GM12878 (cell line): ENCODE measurements around the gene KIR2DL3. TPM values are rescaled to one million over a fixed set of nuclear protein-coding genes. Genes with fewer than 3 reads are reported as not detected.

Experiments used
- ATAC-seq: fragments of 200-7000 bp; cut with Tn5 transposase; 3 replicates; pipeline ENCODE4 v1.9.1; 2020; ENCODE audit warnings: mild to moderate bottlenecking, moderate library complexity
- BruUV-seq: library from RNA; stranded (reverse); fragments of 400-500 nt; replicated peaks from 2 replicates; lab custom pipeline; 2021; lab: Mats Ljungman, UMichigan
- CTCF ChIA-PET: fragments of 300-600 bp; sonication (Branson Sonifier 250); formaldehyde crosslinking; extraction: SDS; loops from one replicate; lab custom pipeline; 2021; ENCODE audit warnings: inconsistent platforms; lab: Yijun Ruan, JAX
- POLR2A ChIA-PET: fragments of 350-600 bp; formaldehyde crosslinking; extraction: SDS; loops from one replicate; lab custom pipeline; 2021; ENCODE audit warnings: inconsistent platforms; lab: Charles Lee
- RAD21 ChIA-PET: fragments of 300-600 bp; sonication (Branson Sonifier 250); formaldehyde crosslinking; loops from one replicate; lab custom pipeline; 2023; ENCODE audit warnings: antibody characterized with exemption; ENCODE audit not compliant: unreplicated experiment; lab: Charles Lee
- SMC1A ChIA-PET: fragments of 300-600 bp; sonication (Branson Sonifier 250); formaldehyde crosslinking; loops from one replicate; lab custom pipeline; 2023; ENCODE audit not compliant: unreplicated experiment, uncharacterized antibody; lab: Charles Lee
- DNase-seq: peaks from one replicate; pipeline ENCODE4 v3.0.0-alpha.2; 2011; ENCODE audit warnings: low read depth, low spot score
- FAIRE-seq: peaks from 3 replicates; lab custom pipeline; 2011; peaks lifted over from hg19 to GRCh38; lab: Jason Lieb, UNC
- H2AFZ ChIP-seq: 2 replicates; pipeline ENCODE4 v1.6.0; 2011; ENCODE audit warnings: low read depth, low read length, control low read depth; ENCODE audit not compliant: control insufficient read depth
- H3K27ac ChIP-seq: 2 replicates; pipeline ENCODE4 v1.5.1; 2011; ENCODE audit warnings: control low read depth; ENCODE audit not compliant: control insufficient read depth, insufficient read depth
- H3K27me3 ChIP-seq, 2 experiments: replicated peaks in 1 of 2; 2 replicates each; pipeline versions ENCODE4 v1.6.0 to v1.6.1; 2011; ENCODE audit warnings: low read length in 1 of 2; ENCODE audit not compliant: control insufficient read depth in 2 of 2, insufficient read depth in 2 of 2
- H3K36me3 ChIP-seq, 2 experiments: 2 replicates each; pipeline ENCODE4 v1.5.1; 2011; ENCODE audit warnings: low read length in 1 of 2; ENCODE audit not compliant: control insufficient read depth in 2 of 2, insufficient read depth in 2 of 2
- H3K4me1 ChIP-seq: 2 replicates; pipeline ENCODE4 v1.6.1; 2011; ENCODE audit warnings: mild to moderate bottlenecking, low read length, moderate library complexity, mixed read lengths; ENCODE audit not compliant: control insufficient read depth, insufficient read depth
- H3K4me2 ChIP-seq: 2 replicates; pipeline ENCODE4 v1.6.0; 2011; ENCODE audit warnings: control low read depth; ENCODE audit not compliant: control insufficient read depth, insufficient read depth
- H3K4me3 ChIP-seq: fragments of 200-600 bp; sonication (generic); 2 replicates; pipeline ENCODE4 v1.5.1; 2016
- H3K79me2 ChIP-seq: 2 replicates; pipeline ENCODE4 v1.6.0; 2011; ENCODE audit warnings: low read length; ENCODE audit not compliant: control insufficient read depth, insufficient read depth
- H3K9ac ChIP-seq: 2 replicates; pipeline ENCODE4 v1.8.0; 2011; ENCODE audit warnings: low read length, control low read depth, mixed read lengths; ENCODE audit not compliant: control insufficient read depth, insufficient read depth
- H3K9me3 ChIP-seq: replicated peaks from 3 replicates; pipeline ENCODE4 v1.5.1; 2011; ENCODE audit warnings: mild to moderate bottlenecking, low read length; ENCODE audit not compliant: control insufficient read depth, insufficient read depth
- H4K20me1 ChIP-seq: 2 replicates; pipeline ENCODE4 v1.6.0; 2011; ENCODE audit not compliant: control insufficient read depth, insufficient read depth
- BACH1 ChIP-seq: fragments of 450-650 bp; IDR thresholded peaks from 2 replicates; pipeline ENCODE4 v1.6.1; 2017; ENCODE audit warnings: mild to moderate bottlenecking, borderline replicate concordance
- CBFB ChIP-seq: IDR thresholded peaks from 2 replicates; pipeline ENCODE4 v1.6.1; 2016; ENCODE audit warnings: antibody characterized with exemption, low read depth
- FOXK2 ChIP-seq: fragments of 450-650 bp; IDR thresholded peaks from 2 replicates; pipeline ENCODE4 v1.6.1; 2017; ENCODE audit warnings: mild to moderate bottlenecking, moderate library complexity
- GATAD2B ChIP-seq: fragments of 450-650 bp; conservative IDR thresholded peaks from 2 replicates; pipeline ENCODE4 v1.6.1; 2017; ENCODE audit warnings: low read depth, mild to moderate bottlenecking, moderate library complexity
- LARP7 ChIP-seq: fragments of 450-650 bp; IDR thresholded peaks from 2 replicates; pipeline ENCODE4 v1.6.1; 2017; ENCODE audit warnings: mild to moderate bottlenecking
- NR2F1 ChIP-seq: fragments of 450-650 bp; conservative IDR thresholded peaks from 2 replicates; pipeline ENCODE4 v1.6.1; 2017; ENCODE audit warnings: mild to moderate bottlenecking
- RAD21 ChIP-seq: IDR thresholded peaks from 2 replicates; pipeline ENCODE4 v1.6.1; 2011; ENCODE audit warnings: mild to moderate bottlenecking, low read depth, low read length, moderate library complexity; ENCODE audit not compliant: insufficient read depth
- RAD51 ChIP-seq: fragments of 450-650 bp; IDR thresholded peaks from 2 replicates; pipeline ENCODE4 v1.6.1; 2016; ENCODE audit warnings: moderate library complexity, mild to moderate bottlenecking, inconsistent platforms
- RFX5 ChIP-seq: IDR thresholded peaks from 2 replicates; pipeline ENCODE4 v1.6.1; 2011; ENCODE audit warnings: low read depth, low read length, improper control_type of control experiment
- SMARCA5 ChIP-seq: fragments of 450-650 bp; IDR thresholded peaks from 2 replicates; pipeline ENCODE4 v1.6.1; 2017; ENCODE audit warnings: mild to moderate bottlenecking
- SREBF1 ChIP-seq: IDR thresholded peaks from 2 replicates; pipeline ENCODE4 v1.6.1; 2012; ENCODE audit warnings: mild to moderate bottlenecking, low read length
- SREBF2 ChIP-seq: IDR thresholded peaks from 2 replicates; pipeline ENCODE4 v1.6.1; 2012; ENCODE audit warnings: mild to moderate bottlenecking, low read length
- SUZ12 ChIP-seq: fragments of 200-600 bp; sonication (generic); IDR thresholded peaks from one replicate; pipeline ENCODE4 v1.6.1; 2018; ENCODE audit warnings: antibody characterized with exemption, mild to moderate bottlenecking; ENCODE audit not compliant: unreplicated experiment
- WGBS: methylation state at CpG from one replicate; pipeline ENCODE4 v1.1.6; 2016; ENCODE audit warnings: low lambda C conversion rate; ENCODE audit not compliant: insufficient replicate concordance, insufficient coverage; ENCODE audit errors: missing lambda C conversion rate; 5-methylcytosine and 5-hydroxymethylcytosine counted together
- in situ Hi-C: fragments of 300-500 bp; cut with MboI; formaldehyde crosslinking; loops from 9 replicates; pipeline ENCODE4 v1.14.3; 2018; ENCODE audit warnings: mixed read lengths
- intact Hi-C: fragments of 100-400 bp; cut with micrococcal nuclease; formaldehyde crosslinking; loops from one replicate; pipeline ENCODE4 v1.14.2; 2022; ENCODE audit not compliant: unreplicated experiment
- polyA plus RNA-seq, 11 experiments: library from polyadenylated mRNA; depleted of rRNA in 4 of 11; unstranded in 6 of 11; stranded (reverse) in 5 of 11; fragments of >200 nt; fragmentation: Nextera tagmentation in 4 of 11; fragmentation: Illumina TruSeq in 1 of 11; extraction: Ambion mirVana in 4 of 11; extraction: Trizol in 1 of 11; gene quantifications; 1 replicate in 1 of 11; 2 replicates in 10 of 11; pipeline versions ENCODE4 v1.2.1 to v1.2.3, GENCODE V29; 2011 to 2016; ENCODE audit warnings: inconsistent platforms in 2 of 11, missing spikeins in 2 of 11, low read depth in 1 of 11
- total RNA-seq, 4 experiments: library from RNA; depleted of rRNA in 3 of 4; stranded (reverse); fragments of >200 nt in 3 of 4; fragmentation: Illumina TruSeq in 1 of 4; extraction: Trizol in 1 of 4; gene quantifications; 2 replicates each; pipeline versions ENCODE4 v1.2.1 to v1.2.3, GENCODE V29; 2013 to 2021
- TF ChIP-seq, protein P1 (sequence below): fragments of 450-650 bp; IDR thresholded peaks from 2 replicates; pipeline ENCODE4 v1.6.1; 2014; ENCODE audit warnings: mild to moderate bottlenecking
- TF ChIP-seq, protein P2 (sequence below): fragments of 150-350 bp; IDR thresholded peaks from 2 replicates; pipeline ENCODE4 v1.6.1; 2016; ENCODE audit warnings: low read depth, low read length
- TF ChIP-seq, protein P3 (sequence below): IDR thresholded peaks from 2 replicates; pipeline ENCODE4 v1.6.1; 2011; ENCODE audit warnings: low read depth, mild to moderate bottlenecking, low read length, moderate library complexity, borderline replicate concordance; ENCODE audit errors: extremely low read depth

The KIR2DL3 gene
- total and polyA plus RNA-seq, 10 of the 15 experiments (the other 5 are each of a cell fraction or from before 2014, with no cell fraction given) = 0.45 TPM; not detected in 9

DNA sequence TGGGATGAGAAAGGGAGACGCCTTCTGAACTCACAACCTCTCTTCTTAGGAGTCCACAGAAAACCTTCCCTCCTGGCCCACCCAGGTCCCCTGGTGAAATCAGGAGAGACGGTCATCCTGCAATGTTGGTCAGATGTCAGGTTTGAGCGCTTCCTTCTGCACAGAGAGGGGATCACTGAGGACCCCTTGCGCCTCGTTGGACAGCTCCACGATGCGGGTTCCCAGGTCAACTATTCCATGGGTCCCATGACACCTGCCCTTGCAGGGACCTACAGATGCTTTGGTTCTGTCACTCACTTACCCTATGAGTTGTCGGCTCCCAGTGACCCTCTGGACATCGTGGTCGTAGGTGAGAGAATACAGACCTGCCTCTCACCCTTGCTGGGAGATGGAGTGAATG is 10.8 kb upstream of the KIR2DL3 start:
- intact Hi-C loops = no loop called here
- POLR2A ChIA-PET = no interaction called here

More for the DNA sequence above, 10.8 kb upstream of the KIR2DL3 start:
- H2AFZ ChIP-seq = no peak overlapping the region
- DNase-seq = no peak
- FAIRE-seq = no peak
- TF ChIP-seq SREBF2 (no peak), BACH1 (no peak), RAD21 (no peak), LARP7 (no peak), SUZ12 (no peak), RFX5 (no peak), FOXK2 (no peak), GATAD2B (no peak), SREBF1 (no peak), CBFB (no peak), NR2F1 (no peak), RAD51 (no peak), SMARCA5 (no peak)
- TF ChIP-seq, protein P1, sequence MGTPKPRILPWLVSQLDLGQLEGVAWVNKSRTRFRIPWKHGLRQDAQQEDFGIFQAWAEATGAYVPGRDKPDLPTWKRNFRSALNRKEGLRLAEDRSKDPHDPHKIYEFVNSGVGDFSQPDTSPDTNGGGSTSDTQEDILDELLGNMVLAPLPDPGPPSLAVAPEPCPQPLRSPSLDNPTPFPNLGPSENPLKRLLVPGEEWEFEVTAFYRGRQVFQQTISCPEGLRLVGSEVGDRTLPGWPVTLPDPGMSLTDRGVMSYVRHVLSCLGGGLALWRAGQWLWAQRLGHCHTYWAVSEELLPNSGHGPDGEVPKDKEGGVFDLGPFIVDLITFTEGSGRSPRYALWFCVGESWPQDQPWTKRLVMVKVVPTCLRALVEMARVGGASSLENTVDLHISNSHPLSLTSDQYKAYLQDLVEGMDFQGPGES = no peak
- TF ChIP-seq, protein P2, sequence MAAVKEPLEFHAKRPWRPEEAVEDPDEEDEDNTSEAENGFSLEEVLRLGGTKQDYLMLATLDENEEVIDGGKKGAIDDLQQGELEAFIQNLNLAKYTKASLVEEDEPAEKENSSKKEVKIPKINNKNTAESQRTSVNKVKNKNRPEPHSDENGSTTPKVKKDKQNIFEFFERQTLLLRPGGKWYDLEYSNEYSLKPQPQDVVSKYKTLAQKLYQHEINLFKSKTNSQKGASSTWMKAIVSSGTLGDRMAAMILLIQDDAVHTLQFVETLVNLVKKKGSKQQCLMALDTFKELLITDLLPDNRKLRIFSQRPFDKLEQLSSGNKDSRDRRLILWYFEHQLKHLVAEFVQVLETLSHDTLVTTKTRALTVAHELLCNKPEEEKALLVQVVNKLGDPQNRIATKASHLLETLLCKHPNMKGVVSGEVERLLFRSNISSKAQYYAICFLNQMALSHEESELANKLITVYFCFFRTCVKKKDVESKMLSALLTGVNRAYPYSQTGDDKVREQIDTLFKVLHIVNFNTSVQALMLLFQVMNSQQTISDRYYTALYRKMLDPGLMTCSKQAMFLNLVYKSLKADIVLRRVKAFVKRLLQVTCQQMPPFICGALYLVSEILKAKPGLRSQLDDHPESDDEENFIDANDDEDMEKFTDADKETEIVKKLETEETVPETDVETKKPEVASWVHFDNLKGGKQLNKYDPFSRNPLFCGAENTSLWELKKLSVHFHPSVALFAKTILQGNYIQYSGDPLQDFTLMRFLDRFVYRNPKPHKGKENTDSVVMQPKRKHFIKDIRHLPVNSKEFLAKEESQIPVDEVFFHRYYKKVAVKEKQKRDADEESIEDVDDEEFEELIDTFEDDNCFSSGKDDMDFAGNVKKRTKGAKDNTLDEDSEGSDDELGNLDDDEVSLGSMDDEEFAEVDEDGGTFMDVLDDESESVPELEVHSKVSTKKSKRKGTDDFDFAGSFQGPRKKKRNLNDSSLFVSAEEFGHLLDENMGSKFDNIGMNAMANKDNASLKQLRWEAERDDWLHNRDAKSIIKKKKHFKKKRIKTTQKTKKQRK = no peak
- TF ChIP-seq, protein P3, sequence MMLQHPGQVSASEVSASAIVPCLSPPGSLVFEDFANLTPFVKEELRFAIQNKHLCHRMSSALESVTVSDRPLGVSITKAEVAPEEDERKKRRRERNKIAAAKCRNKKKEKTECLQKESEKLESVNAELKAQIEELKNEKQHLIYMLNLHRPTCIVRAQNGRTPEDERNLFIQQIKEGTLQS = no peak
- H3K4me3 ChIP-seq = no peak overlapping the region
- no TSS peak for BruUV-seq
- H4K20me1 ChIP-seq = no peaks in the 10 kb centered on the region
- no peaks in the 10 kb centered on the region for H3K4me1 ChIP-seq
- WGBS = 24% methylated on average over 10 of the region's 10 CpGs
- ChIA-PET SMC1A (no interaction called here), CTCF (no interaction called here), RAD21 (no interaction called here)
- no peaks in the 10 kb centered on the region for H3K9me3 ChIP-seq
- H3K36me3 ChIP-seq = no peaks in the 10 kb centered on the region
- no peak overlapping the region for H3K9ac ChIP-seq
- no peak for ATAC-seq
- H3K4me2 ChIP-seq = no peak overlapping the region
- in situ Hi-C loops = no loop called here
- H3K27ac ChIP-seq = no peak overlapping the region
- no peaks in the 10 kb centered on the region; a peak in 1 of 4 replicates for H3K27me3 ChIP-seq
- H3K79me2 ChIP-seq = no peaks in the 10 kb centered on the region
